Activated B cell treated with CpG ODN at 0.5 μM for 24 hours (primary cell): Measurements from ENCODE around the gene TREML1. TPM values are rescaled to one million over a fixed set of nuclear protein-coding genes. Genes with fewer than 3 reads are reported as not detected.

Experiments used
- ATAC-seq: fragments of 200-7000 bp; cut with Tn5 transposase; one replicate; pipeline ENCODE4 v1.10.0; 2021; ENCODE audit warnings: low read depth, mild to moderate bottlenecking, moderate library complexity
- CTCF ChIA-PET: fragments of 350-600 bp; sonication (Branson Sonifier 250); formaldehyde crosslinking; loops from one replicate; lab custom pipeline; 2021; ENCODE audit warnings: antibody characterized with exemption; lab: Charles Lee
- POLR2A ChIA-PET: fragments of 350-600 bp; sonication (Branson Sonifier 250); formaldehyde crosslinking; loops from one replicate; lab custom pipeline; 2021; ENCODE audit warnings: antibody characterized with exemption; lab: Charles Lee
- DNase-seq: peaks from one replicate; pipeline ENCODE4 v3.0.0; 2022
- H3K27ac Mint-ChIP-seq: one replicate; pipeline ENCODE4 v1.8.0; 2020; ENCODE audit warnings: mixed read lengths
- H3K27me3 Mint-ChIP-seq: one replicate; pipeline ENCODE4 v1.8.0; 2021; ENCODE audit warnings: mixed read lengths
- H3K36me3 Mint-ChIP-seq: one replicate; pipeline ENCODE4 v1.8.0; 2021; ENCODE audit warnings: low read depth, mixed read lengths
- H3K4me1 Mint-ChIP-seq: one replicate; pipeline ENCODE4 v1.8.0; 2021; ENCODE audit warnings: mixed read lengths
- H3K4me3 Mint-ChIP-seq: one replicate; pipeline ENCODE4 v1.8.0; 2020; ENCODE audit warnings: mild to moderate bottlenecking, mixed read lengths
- H3K9me3 Mint-ChIP-seq: one replicate; pipeline ENCODE4 v1.8.0; 2020; ENCODE audit warnings: mixed read lengths
- intact Hi-C: fragments of 100-400 bp; cut with micrococcal nuclease; formaldehyde crosslinking; loops from one replicate; pipeline ENCODE4 v1.15.1; 2024
- total RNA-seq: library from RNA; stranded (reverse); gene quantifications from 2 replicates; pipeline ENCODE4 v1.2.3, GENCODE V29; 2022
- TF ChIP-seq, protein P1 (sequence below): fragments of 200-600 bp; IDR thresholded peaks from one replicate; pipeline ENCODE4 v1.8.0; 2022; ENCODE audit warnings: antibody characterized with exemption, mild to moderate bottlenecking

Gene TREML1
- total RNA-seq, 1 donor from 2014 or later = not detected

DNA sequence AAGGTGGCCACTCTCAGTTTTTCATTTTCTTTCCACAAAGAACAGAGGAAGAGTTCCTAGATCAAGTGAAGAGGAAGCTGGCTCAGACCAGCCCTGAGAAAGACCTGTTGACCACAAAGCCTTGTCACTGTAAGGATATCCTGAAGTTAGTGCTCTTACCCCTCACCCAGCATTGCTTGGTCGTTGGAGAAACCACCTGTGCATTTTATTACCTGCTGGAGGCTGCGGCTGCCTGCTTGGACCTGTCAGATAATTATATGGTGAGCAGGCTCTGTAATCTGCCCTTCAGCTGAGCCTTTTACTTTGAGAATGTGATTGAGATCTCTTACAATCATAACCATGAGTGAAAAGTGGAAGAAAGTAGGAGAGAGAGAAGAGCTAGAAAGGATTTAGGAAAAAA is 21.9 kb downstream of the TREML1 start:
- H3K9me3 Mint-ChIP-seq = no peaks in the 10 kb centered on the region
- POLR2A ChIA-PET = no interaction called here
- intact Hi-C loops = no loop called here
- no peaks in the 10 kb centered on the region for H3K4me1 Mint-ChIP-seq
- DNase-seq = no peak
- TF ChIP-seq, protein P1, sequence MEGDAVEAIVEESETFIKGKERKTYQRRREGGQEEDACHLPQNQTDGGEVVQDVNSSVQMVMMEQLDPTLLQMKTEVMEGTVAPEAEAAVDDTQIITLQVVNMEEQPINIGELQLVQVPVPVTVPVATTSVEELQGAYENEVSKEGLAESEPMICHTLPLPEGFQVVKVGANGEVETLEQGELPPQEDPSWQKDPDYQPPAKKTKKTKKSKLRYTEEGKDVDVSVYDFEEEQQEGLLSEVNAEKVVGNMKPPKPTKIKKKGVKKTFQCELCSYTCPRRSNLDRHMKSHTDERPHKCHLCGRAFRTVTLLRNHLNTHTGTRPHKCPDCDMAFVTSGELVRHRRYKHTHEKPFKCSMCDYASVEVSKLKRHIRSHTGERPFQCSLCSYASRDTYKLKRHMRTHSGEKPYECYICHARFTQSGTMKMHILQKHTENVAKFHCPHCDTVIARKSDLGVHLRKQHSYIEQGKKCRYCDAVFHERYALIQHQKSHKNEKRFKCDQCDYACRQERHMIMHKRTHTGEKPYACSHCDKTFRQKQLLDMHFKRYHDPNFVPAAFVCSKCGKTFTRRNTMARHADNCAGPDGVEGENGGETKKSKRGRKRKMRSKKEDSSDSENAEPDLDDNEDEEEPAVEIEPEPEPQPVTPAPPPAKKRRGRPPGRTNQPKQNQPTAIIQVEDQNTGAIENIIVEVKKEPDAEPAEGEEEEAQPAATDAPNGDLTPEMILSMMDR = no peak
- ATAC-seq = no peak
- CTCF ChIA-PET = no interaction called here
- H3K36me3 Mint-ChIP-seq = peaks cover 30% of the 10 kb centered on the region
- H3K27me3 Mint-ChIP-seq = no peaks in the 10 kb centered on the region
- no peak overlapping the region for H3K27ac Mint-ChIP-seq
- H3K4me3 Mint-ChIP-seq = no peak overlapping the region

DNA sequence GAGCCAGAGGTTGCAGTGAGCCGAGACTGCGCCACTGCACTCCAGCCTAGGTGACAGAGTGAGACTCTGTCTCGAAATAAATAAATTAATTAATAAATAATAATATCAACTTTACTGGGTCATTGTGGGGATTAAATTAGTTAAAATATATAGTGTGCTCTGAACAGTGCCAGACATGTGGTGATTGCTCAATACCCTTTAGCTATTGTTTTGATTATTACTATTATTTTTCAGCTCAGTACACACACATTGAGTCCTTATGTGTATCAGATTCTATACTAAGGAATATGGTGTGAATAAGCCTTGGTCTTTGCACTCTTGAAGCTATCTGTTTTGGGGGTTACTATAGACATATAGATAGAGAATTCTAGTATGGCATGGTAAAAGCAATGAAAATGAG is 28.9 kb downstream of the TREML1 start:
- ChIA-PET CTCF (no interaction called here), POLR2A (no interaction called here)
- Mint-ChIP-seq H3K27ac (no peak overlapping the region), H3K36me3 (peaks cover 30% of the 10 kb centered on the region), H3K9me3 (no peaks in the 10 kb centered on the region), H3K27me3 (no peaks in the 10 kb centered on the region), H3K4me3 (no peak overlapping the region), H3K4me1 (no peaks in the 10 kb centered on the region)
- ATAC-seq = no peak
- DNase-seq = no peak
- intact Hi-C loops = no loop called here
- TF ChIP-seq, protein P1 = no peak

DNA sequence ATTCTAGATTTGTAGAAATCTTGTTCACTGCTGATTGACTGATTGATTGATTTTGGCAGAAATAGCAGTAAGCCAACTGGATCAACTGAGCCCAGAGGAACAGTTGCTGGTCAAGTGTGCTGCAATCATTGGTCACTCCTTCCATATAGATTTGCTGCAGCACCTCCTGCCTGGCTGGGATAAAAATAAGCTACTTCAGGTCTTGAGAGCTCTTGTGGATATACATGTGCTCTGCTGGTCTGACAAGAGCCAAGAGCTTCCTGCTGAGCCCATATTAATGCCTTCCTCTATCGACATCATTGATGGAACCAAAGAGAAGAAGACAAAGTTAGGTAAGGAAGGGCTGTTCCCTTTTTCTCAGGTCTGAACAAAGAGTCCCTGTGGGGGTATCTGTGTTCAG is 31.2 kb downstream of the TREML1 start:
- H3K4me1 Mint-ChIP-seq = no peaks in the 10 kb centered on the region
- H3K27ac Mint-ChIP-seq = no peak overlapping the region
- ChIA-PET POLR2A (no interaction called here), CTCF (no interaction called here)
- no peaks in the 10 kb centered on the region for H3K27me3 Mint-ChIP-seq
- H3K36me3 Mint-ChIP-seq = peaks cover 30% of the 10 kb centered on the region
- ATAC-seq (no peak), DNase-seq (no peak)
- no peak overlapping the region for H3K4me3 Mint-ChIP-seq
- TF ChIP-seq, protein P1 = no peak
- intact Hi-C loops = no loop called here
- H3K9me3 Mint-ChIP-seq = no peaks in the 10 kb centered on the region

DNA sequence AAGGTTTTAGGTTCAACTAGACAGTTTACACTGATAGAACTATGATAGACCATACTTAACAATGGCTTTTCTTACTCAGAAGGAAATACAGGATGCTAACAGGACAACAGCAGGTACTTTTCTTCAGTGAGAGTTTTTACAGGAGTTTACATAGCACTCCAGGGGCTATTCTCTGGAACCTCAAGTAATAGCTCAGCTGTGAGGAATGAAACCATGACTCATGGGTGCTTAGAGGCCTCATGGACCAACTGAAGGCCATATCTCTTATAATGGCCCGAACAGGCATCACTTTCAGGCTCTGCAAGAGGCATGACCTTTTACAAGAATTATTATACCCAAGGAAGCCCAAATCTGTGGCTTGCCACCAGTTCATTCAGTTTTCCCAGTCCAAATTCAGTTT is 31.8 kb downstream of the TREML1 start:
- POLR2A ChIA-PET = no interaction called here
- Mint-ChIP-seq H3K9me3 (no peaks in the 10 kb centered on the region), H3K27me3 (no peaks in the 10 kb centered on the region), H3K36me3 (peaks cover 26% of the 10 kb centered on the region), H3K4me1 (no peaks in the 10 kb centered on the region), H3K4me3 (no peak overlapping the region), H3K27ac (no peak overlapping the region)
- CTCF ChIA-PET = no interaction called here
- TF ChIP-seq, protein P1 = no peak
- intact Hi-C loops = no loop called here
- ATAC-seq = no peak
- DNase-seq = no peak

DNA sequence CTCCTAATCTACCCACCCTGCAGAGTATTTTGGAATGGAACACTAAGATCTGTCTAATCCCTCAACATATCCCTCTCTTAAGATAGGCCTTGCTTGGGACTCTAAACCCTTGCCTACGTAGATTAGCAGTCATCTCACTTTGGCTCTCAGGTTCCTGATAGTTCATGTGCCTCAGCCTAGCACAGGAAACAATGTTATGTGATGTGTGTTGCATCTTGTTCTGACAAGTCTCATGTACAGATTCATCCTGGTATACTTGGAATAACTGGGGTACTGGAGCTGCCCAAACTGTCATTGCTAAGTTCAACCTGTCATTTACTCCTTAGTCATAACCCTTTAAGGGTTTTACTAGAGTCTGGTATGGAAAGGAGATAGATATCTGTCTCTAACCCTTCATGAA is 34.1 kb downstream of the TREML1 start:
- Mint-ChIP-seq H3K36me3 (peaks cover 20% of the 10 kb centered on the region), H3K27ac (no peak overlapping the region), H3K4me1 (no peaks in the 10 kb centered on the region), H3K9me3 (no peaks in the 10 kb centered on the region), H3K27me3 (no peaks in the 10 kb centered on the region), H3K4me3 (no peak overlapping the region)
- TF ChIP-seq, protein P1 = no peak
- ChIA-PET CTCF (no interaction called here), POLR2A (no interaction called here)
- intact Hi-C loops = no loop called here
- no peak for ATAC-seq
- no peak for DNase-seq
